ENCODE measurements around the gene FKBP5. TPM values are rescaled to one million over a fixed set of nuclear protein-coding genes. Genes with fewer than 3 reads are reported as not detected.

Gene FKBP5
- total and polyA plus RNA-seq, 9 of the 15 experiments (the other 6 are each of a cell fraction or from before 2014, with no cell fraction given): 32.7 to 151 (median 75.0) TPM

GRCh38 chr6:35731736-35732532, 43.2 kb upstream of the FKBP5 start (continued):
- peak; percentile 53 for TF ChIP-seq KLF13 (tag; IDR thresholded peaks at IDR 0.05; ENCODE audit: borderline replicate concordance, low read depth)
- TF ChIP-seq, protein P1, sequence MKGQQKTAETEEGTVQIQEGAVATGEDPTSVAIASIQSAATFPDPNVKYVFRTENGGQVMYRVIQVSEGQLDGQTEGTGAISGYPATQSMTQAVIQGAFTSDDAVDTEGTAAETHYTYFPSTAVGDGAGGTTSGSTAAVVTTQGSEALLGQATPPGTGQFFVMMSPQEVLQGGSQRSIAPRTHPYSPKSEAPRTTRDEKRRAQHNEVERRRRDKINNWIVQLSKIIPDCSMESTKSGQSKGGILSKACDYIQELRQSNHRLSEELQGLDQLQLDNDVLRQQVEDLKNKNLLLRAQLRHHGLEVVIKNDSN (CRISPR knock-in tag; IDR thresholded peaks at IDR 0.05): no peak
- TF ChIP-seq ZNF507 (tag; conservative IDR thresholded peaks at IDR 0.05): no peak
- TF ChIP-seq YBX1 (IDR thresholded peaks at IDR 0.05): no peak
- no peak for TF ChIP-seq ZNF407 (IDR thresholded peaks at IDR 0.05; ENCODE audit: low read depth)
- TF ChIP-seq ZBED1 (IDR thresholded peaks at IDR 0.05): no peak
- TF ChIP-seq PRDM10 (IDR thresholded peaks at IDR 0.05; ENCODE audit: partially characterized antibody): peak; percentile 76
- TF ChIP-seq, protein P2, sequence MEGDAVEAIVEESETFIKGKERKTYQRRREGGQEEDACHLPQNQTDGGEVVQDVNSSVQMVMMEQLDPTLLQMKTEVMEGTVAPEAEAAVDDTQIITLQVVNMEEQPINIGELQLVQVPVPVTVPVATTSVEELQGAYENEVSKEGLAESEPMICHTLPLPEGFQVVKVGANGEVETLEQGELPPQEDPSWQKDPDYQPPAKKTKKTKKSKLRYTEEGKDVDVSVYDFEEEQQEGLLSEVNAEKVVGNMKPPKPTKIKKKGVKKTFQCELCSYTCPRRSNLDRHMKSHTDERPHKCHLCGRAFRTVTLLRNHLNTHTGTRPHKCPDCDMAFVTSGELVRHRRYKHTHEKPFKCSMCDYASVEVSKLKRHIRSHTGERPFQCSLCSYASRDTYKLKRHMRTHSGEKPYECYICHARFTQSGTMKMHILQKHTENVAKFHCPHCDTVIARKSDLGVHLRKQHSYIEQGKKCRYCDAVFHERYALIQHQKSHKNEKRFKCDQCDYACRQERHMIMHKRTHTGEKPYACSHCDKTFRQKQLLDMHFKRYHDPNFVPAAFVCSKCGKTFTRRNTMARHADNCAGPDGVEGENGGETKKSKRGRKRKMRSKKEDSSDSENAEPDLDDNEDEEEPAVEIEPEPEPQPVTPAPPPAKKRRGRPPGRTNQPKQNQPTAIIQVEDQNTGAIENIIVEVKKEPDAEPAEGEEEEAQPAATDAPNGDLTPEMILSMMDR (IDR thresholded peaks at IDR 0.05 in 2 of 3, conservative IDR thresholded peaks at IDR 0.05 in 1 of 3; ENCODE audit: insufficient read depth in 2 of 3, low read depth in 1 of 3, low read length in 3 of 3): peak; percentile 30 to 50 (median 42)
- no peak for TF ChIP-seq ZNF277 (CRISPR knock-in tag; IDR thresholded peaks at IDR 0.05; ENCODE audit: borderline replicate concordance)
- TF ChIP-seq SMARCC2 (IDR thresholded peaks at IDR 0.05; ENCODE audit: low read depth): 0 out of 2 replicates have a peak, but pooled peaks have one; percentile 26
